Kidney (tissue), 14 donors: ENCODE measurements around the gene SF3B6. TPM values are rescaled to one million over a fixed set of nuclear protein-coding genes. Genes with fewer than 3 reads are reported as not detected.
A peak's percentile ranks its signal among the peaks of the same experiment; 100 is the strongest.

ENCODE experiments used
- DNase-seq, 5 donors: peaks; one replicate each; pipeline ENCODE4 v3.0.0-alpha.2; 2013 to 2020
- FAIRE-seq: peaks from 2 replicates; lab custom pipeline; 2012; peaks lifted over from hg19 to GRCh38; lab: Jason Lieb, UNC
- H3K27ac ChIP-seq, 2 donors: one replicate each; pipeline ENCODE4 v1.7.0; 2013; ENCODE audit warnings: low read depth in 2 of 2, low read length in 2 of 2, inconsistent platforms in 1 of 2
- H3K27me3 ChIP-seq: one replicate; pipeline ENCODE4 v1.7.1; 2013; ENCODE audit warnings: low read length, inconsistent platforms; ENCODE audit not compliant: control insufficient read depth, insufficient read depth
- H3K36me3 ChIP-seq, 3 donors: one replicate each; pipeline versions ENCODE4 v1.7.0 to v1.7.1; 2013; ENCODE audit warnings: low read length in 3 of 3, control low read depth in 1 of 3, inconsistent platforms in 1 of 3; ENCODE audit not compliant: insufficient read depth in 3 of 3, control insufficient read depth in 2 of 3
- H3K4me1 ChIP-seq, 3 donors: one replicate each; pipeline versions ENCODE4 v1.7.0 to v1.7.1; 2013; ENCODE audit warnings: low read length in 3 of 3, inconsistent platforms in 1 of 3, low read depth in 1 of 3; ENCODE audit not compliant: control insufficient read depth in 2 of 3, insufficient read depth in 2 of 3
- H3K4me3 ChIP-seq, 3 donors: one replicate each; pipeline versions ENCODE4 v1.7.0 to v1.8.1; 2013; ENCODE audit warnings: low read length in 3 of 3, control low read depth in 1 of 3, inconsistent platforms in 1 of 3
- H3K9ac ChIP-seq, 3 donors: one replicate each; pipeline versions ENCODE4 v1.7.0 to v1.7.1; 2013; ENCODE audit warnings: low read length in 3 of 3, control low read depth in 1 of 3, inconsistent platforms in 1 of 3
- H3K9me3 ChIP-seq, 3 donors: one replicate each; pipeline versions ENCODE4 v1.7.0 to v1.7.1; 2013; ENCODE audit warnings: low read length in 3 of 3, control low read depth in 1 of 3, inconsistent platforms in 1 of 3; ENCODE audit not compliant: control insufficient read depth in 2 of 3, insufficient read depth in 1 of 3
- CTCF ChIP-seq: IDR thresholded peaks from 3 replicates; pipeline ENCODE4 v1.5.1; 2012; ENCODE audit warnings: mild to moderate bottlenecking, moderate library complexity, borderline replicate concordance; ENCODE audit not compliant: insufficient read depth; ENCODE audit errors: extremely low read depth
- intact Hi-C: fragments of 100-400 bp; cut with DNase I; formaldehyde crosslinking; loops from one replicate; pipeline ENCODE4 v1.11.1; 2022
- polyA plus RNA-seq: library from polyadenylated mRNA; stranded (reverse); fragments of 350-450 nt; fragmentation: Illumina TruSeq; extraction: RNeasy Lipid Tissue Mini Kit (QIAGEN cat#74804); gene quantifications from one replicate; pipeline ENCODE4 v1.2.3, GENCODE V29; 2014; ENCODE audit warnings: low read depth, low replicate concordance; ENCODE audit not compliant: insufficient read depth
- total RNA-seq: library from RNA; stranded (reverse); fragmentation: NEBNext Ultra II Directional; extraction: Animal tissue kit (Norgen Biotek cat#: 25700); gene quantifications from one replicate; pipeline ENCODE4 v1.2.1, GENCODE V29; 2021
- donor health status: control.
- donor health status: control.
- donor health status: control.
- donor health status: control.
- donor health status: control.
- donor health status: DM: yes; HTN: yes; CAD: no.
- donor health status: Normal renal cell carcinoma (clear cell type).

Gene SF3B6
- total and polyA plus RNA-seq, 2 donors from 2014 or later: 74.8 to 170 TPM

GRCh38 chr2:24087032-24087431 lies 10.9 kb upstream of the SF3B6 start:
- TF ChIP-seq CTCF: no peak
- H3K9me3 ChIP-seq: no peaks in the 10 kb centered on the region
- no peak overlapping the region for H3K4me3 ChIP-seq
- peaks cover 0 to 13% (median 4%) of the 10 kb centered on the region in 3 donors for H3K4me1 ChIP-seq
- no peaks in the 10 kb centered on the region for H3K27me3 ChIP-seq
- no peak overlapping the region for H3K9ac ChIP-seq
- H3K36me3 ChIP-seq: peaks cover 0 to 3% (median 0%) of the 10 kb centered on the region in 3 donors
- H3K27ac ChIP-seq: no peak overlapping the region
- no peak for FAIRE-seq
- intact Hi-C loops: no loop called here
- DNase-seq: no peak

GRCh38 chr2:24086241-24086640 lies 10.1 kb upstream of the SF3B6 start:
- intact Hi-C loops: no loop called here
- Histone ChIP-seq H3K27ac (no peak overlapping the region), H3K9ac (no peak overlapping the region), H3K4me1 (peaks cover 0 to 13% (median 4%) of the 10 kb centered on the region in 3 donors), H3K9me3 (no peaks in the 10 kb centered on the region), H3K27me3 (no peaks in the 10 kb centered on the region), H3K4me3 (no peak overlapping the region), H3K36me3 (peaks cover 0 to 6% (median 2%) of the 10 kb centered on the region in 3 donors)
- TF ChIP-seq CTCF: no peak
- DNase-seq (no peak), FAIRE-seq (no peak)

- peaks cover 0 to 13% (median 4%) of the 10 kb centered on the region in 3 donors for H3K4me1 ChIP-seq
- intact Hi-C loops: no loop called here
- FAIRE-seq (no peak), DNase-seq (no peak)
- H3K4me3 ChIP-seq: peak overlapping the region; percentile 68 to 92 (median 85)
- H3K9ac ChIP-seq: peak overlapping the region; percentile 79 to 85 (median 83)
- H3K36me3 ChIP-seq: peaks cover 0 to 7% (median 2%) of the 10 kb centered on the region in 3 donors
- H3K9me3 ChIP-seq: no peaks in the 10 kb centered on the region
- H3K27me3 ChIP-seq: no peaks in the 10 kb centered on the region
- no peak for TF ChIP-seq CTCF
- peak overlapping the region; percentile 78 to 94 for H3K27ac ChIP-seq
Measured at GRCh38 chr2:24085200-24085489, 9.0 kb upstream of the SF3B6 start.
